DMS79 treated with DMSO at 0.1 percent for 48 hours (cell line): ENCODE measurements around the gene OR4D11.
"Not testable (repeated sequence)": the region's sequence is repeated elsewhere in the genome, so short reads cannot be mapped to it uniquely, and the experiment has no call there.

Experiments used
- DNase-seq: peaks from one replicate; lab custom pipeline; 2025; lab: John Stamatoyannopoulos, UW

Gene OR4D11

DNA sequence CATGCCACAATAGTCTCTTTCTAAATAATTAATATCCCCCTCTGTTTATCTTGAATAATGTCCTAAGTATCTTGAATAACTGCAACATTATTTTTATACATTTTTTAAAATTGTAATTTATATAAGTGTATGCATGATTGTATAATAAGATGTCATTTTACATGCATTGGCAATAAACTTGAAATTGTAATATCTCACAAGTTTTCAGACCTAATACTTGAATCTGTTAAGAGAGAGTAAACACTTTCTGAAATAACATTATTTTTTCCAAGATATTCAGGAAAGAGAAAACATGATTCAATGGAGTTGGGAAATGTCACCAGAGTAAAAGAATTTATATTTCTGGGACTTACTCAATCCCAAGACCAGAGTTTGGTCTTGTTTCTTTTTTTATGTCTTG is at the start of gene OR4D11:
TSS of gene OR4D11 (plus strand) at position 301 of the 400 bp plus-strand sequence. CDS start at position 301, 0 bp downstream.
- no peak for DNase-seq

DNA sequence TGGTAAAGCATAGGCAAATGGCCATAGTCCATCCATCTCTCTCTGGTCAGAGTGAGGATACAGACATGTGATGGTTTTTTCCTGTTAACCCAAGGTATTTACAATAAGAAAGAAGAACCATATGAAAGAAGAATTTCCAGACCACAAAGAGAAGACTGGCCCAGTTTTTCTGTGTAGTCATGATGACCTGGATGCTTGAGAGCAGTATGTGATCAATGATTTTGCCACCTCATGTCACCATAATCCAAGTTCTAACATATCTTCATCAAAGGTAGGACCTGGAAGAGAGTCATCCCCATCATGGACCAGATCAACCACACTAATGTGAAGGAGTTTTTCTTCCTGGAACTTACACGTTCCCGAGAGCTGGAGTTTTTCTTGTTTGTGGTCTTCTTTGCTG is 46.7 kb upstream of the OR4D11 start, which contains the start of gene OR4D6:
TSS of gene OR4D6 (plus strand) at position 301 of the 400 bp plus-strand sequence. CDS start at position 301, 0 bp downstream.
- DNase-seq = no peak

DNA sequence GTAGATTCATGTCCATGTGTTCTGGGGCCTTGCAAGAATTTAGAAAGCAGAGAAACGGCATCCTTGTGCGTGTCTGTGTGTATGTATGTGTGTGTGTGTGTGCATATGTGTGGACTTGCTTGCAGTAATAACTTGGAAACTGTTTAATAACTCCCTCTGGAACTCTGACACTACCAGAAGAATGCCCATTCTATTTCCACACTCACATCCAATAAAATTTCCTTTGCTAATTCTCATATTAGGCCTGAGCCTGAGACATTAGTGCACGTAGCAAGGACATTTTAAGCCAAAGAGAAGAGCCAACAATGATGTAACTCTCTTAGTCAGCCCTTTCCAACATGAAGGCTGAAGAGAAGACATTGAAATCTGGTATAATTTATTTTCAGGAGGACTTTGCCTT is 43.5 kb upstream of the OR4D11 start:
- DNase-seq = no peak

DNA sequence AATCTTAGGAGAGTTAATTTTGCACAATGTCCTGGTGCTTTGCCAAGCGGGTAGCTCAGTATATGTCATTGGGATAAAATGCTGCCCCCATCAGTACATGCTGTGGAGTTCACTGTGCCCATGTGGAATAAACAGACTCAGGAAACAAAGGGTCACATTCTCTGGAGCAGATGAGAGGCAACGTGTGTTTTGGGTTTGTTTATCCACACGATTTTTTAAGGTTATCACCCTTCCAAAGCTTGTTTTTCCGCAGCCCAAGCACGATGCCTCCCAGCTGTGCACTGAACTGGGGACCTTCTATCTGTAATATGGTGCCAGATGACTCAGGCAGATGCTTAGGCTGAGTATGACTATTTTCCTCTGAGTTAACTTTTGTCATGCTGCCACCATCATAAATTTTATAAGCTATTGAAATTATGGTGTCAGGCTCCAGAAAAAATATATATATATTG is 40.2 kb upstream of the OR4D11 start:
- no peak for DNase-seq

DNA sequence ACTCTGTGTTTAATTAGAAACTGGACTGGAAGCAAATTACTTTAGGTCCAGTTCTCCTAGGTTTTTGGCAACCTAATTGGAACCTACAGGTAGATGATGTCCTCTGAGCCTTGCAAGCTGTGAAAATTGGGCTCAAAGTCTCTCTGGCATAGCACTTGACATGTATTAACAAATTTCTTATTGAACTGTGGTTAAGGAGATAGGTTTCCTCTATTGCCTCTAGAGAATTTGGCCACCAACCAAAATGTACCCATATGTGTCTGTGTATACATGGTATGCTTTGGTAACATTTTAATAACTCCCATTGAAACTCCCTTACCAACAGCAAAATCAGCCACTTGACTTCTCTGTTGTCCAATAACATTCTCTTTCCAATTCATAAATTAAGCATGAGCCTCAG is 30.4 kb upstream of the OR4D11 start, which contains the start of gene OR4D10:
TSS of gene OR4D10 (plus strand) at position 301 of the 400 bp plus-strand sequence. CDS start 4,115 bp downstream, outside the sequence.
- no peak for DNase-seq

DNA sequence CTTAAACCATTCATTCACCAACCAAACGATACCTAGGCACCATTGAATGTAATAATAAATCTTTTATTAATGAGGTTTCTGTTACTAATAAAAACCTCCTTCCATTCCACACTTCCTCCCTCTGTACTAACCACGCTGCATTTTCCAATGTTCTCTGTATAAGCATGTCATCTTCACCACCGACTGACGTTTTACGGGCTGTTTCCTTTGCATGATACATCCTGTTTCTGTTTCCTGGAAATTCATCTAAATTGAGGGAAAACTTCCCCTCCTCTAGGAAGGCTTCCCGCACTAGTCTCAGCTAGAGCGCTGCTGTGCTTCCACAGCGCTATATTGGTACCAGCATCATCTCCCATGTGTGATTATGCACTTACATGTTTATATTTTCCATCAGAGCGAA is 28.2 kb upstream of the OR4D11 start:
- no peak for DNase-seq

DNA sequence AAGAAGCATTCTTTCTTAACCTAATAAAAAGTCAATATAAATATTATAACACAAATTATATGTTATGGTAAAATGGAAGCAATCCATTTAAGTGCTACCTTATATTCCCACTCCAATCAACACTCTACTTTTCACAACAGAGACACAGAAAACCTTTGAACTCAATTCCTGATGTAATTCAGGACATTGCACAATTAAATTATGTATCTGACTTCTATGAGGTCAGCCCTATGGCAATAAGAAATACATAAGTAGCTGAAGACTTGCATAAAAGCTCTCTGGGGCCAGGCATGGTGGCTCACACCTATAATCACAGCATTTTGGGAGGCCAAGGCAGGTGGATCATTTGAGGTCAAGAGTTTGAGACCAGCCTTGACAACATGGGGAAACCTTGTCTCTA is 23.5 kb upstream of the OR4D11 start:
- no peak for DNase-seq

DNA sequence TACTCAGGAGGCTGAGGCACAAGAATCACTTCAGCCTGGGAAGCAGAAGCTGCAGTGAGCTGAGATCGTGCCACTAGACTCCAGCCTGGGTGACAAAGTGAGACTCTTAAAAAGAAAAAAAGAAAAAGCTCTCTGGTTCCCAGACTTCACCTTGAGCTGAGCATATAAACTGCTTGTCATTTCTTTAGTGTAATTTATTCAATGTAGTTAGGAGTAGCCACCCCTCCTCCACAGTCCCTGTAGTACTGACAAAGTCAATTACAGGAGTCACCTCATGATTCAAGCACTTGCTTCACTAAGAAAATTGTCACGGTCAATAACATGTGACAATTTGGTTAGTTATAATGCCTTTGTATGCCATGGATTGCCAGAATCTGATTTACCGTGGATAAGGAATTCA is 23.0 kb upstream of the OR4D11 start:
- DNase-seq = no peak

DNA sequence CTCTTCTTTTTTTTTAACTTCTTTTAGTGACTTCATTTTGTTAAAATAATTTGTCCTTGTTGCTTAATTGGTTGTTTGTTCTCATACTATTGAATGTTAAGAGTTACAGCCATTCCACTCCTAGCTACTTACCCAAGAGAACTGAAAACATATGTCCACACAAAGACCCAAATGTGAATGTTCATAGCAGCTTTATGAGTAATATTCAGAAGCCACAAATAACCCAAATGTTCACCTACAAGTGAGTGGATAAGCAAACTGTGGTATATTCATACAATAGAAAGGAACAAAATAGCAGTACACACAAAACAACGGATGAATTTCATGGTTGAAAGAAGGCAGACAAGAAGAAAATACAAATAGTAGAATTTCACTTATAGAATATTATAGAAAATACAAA is 1.4 kb upstream of the OR4D11 start:
- DNase-seq = no peak

DNA sequence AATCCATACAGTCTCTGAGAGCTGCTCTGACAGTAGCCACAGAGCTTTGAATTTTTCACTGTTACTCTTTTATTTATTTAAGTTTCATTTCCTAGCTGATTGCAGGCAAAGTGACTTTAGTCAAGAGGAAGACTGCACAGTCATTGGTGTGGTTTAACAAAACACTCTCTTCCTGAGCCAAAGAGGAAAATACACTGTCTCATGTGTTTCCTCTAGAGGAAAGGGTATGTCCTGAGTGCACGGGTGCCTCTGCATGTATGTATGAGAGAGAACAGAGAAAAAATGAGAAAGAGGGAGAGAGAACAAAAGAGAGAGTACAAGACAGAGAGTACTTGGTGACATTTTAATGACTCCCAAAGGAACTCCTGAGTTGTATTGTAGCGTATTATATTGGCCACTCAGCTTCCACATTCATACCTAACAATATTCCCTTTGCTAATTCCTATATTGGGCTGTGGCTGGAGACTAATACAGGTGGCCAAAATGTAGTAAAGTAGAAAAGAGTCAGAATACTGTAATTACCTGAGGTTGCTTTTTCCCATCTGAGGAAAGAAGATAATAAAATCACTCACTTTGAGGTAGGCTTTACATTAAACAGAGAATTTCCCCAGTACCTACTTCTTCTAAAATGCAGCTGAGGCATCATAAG is 7.7 kb downstream of the OR4D11 start, which contains the start of gene OR4D9:
TSS of gene OR4D9 (plus strand) at position 599 of the 649 bp plus-strand sequence. CDS start 3,374 bp downstream, outside the sequence.
- no peak for DNase-seq

DNA sequence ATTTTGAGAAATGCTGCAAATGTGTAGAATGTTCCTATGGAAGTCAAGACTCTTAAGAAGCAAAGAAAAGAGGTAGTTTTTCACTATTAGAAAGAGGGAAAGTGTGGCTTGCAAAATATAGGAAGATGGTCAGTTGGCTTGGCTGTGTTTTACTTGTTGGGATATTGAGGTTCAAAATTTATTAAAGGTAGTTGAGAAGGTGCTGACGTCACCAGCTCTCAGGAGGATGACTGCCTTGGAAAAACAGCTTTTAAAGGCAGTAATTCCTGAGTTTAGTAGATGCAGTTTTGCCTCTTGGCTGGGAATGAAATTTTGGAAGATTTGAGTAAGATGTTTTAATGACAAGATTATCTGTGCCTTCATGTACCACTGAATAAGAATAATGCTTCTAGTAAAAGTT is 8.3 kb downstream of the OR4D11 start:
- no peak for DNase-seq

DNA sequence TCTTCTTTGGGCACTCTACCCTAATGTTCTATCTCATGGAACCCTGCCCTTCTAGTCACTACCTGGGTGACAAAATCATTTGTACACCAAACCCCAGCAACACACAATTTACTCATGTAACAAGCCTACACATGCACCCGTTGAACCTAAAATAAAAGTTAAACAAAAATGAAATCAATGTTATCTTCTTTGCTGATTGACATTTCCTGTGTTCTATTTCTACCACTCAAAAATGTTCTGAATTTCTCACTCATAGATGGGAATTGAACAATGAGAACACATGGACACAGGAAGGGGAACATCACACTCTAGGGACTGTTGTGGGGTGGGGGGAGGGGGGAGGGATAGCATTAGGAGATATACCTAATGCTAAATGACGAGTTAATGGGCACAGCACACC is 16.8 kb downstream of the OR4D11 start:
- not testable (repeated sequence) for DNase-seq

DNA sequence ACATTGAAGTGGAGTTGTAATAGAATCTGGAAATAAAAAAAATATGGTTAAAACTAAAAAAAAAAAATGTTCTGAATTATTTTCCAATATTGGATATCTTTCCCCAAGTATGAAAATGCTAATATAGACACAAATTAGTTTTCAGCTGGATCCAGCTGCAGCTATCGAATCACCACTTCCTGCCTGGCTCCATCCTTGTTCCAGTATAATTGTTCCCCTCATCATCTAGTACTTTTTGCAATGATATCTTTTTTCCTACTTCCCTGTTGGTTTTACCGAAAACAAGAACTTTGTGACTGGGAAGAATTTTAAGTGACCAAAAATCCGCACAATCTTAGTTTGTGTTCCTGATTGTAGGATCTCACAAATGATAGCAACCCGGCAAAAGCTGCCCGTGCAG is 17.4 kb downstream of the OR4D11 start:
- no peak for DNase-seq

DNA sequence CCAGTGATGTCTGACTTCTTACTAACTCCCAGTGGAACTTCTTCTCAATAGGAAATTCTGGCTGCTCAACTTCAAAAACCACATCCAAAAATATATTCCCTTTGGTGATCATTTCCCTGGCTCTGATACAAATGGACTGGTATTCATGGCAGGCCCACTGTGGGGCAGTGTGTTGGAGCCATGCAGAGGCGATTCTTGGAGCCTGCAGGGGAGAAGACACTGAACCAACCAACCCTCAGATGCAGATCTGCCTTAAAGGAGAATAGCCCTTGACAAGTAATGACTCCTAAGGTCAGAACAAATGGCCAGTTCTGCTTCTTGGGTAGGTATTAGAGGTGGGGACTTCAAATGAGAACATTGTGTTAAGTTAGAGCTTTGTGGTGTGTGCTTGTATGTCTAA is 20.2 kb downstream of the OR4D11 start:
- no peak for DNase-seq

DNA sequence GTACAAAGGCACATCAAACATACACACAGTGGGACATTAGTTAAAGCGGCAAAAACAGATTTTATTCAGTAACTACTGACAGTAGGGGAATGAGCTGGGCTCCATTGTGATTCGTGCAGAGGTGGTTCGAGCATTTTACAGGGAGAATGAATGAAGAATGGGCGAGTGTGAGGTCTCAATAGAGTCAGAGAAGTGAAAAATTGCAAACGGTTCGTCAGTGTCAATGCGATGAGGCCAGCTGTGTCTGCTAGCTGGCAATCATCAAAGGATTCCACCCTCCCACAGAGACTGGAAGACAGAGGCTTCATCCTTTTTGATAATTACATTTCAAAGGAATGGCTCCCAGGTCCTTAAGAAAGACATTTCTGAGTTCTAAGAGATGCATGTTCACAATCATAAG is 25.3 kb downstream of the OR4D11 start:
- DNase-seq = no peak

DNA sequence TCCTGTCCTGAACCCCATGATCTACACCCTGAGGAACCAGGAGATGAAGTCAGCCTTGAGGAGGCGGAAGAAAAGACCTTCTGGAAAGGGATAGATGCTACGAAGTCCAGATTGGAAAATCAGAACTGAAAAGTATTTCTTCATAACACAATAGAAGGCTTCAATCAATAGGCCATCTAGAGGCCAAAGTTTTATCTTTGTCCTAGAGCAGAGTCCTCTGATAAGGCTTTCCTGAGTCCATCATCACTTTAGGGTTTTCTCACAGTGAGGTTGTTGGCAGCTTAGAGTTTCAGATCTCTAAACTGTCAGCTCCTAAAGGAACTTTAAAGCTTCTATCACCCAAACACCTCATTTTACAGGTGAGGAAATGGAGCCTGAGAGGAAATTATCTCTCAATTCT is 29.2 kb downstream of the OR4D11 start:
- no peak for DNase-seq

DNA sequence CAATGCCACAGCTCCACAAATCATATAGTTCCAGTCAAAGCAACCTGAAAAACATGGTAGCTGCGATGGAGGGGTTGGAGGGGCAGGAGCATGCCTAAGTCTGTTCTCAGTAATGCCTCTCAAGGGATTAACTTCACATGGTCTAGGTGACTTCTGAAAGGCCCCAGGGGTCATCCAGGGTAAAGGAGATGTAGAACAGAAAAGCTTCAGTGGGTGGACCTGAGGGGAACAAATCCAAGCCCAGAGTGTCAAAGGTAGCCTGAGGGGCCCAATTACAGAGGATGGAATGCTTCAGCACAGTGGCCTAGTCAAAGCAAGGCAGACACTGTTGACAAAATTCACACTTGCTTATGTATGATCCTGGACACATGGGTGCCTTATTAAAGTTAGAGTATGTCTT is 31.3 kb downstream of the OR4D11 start:
- no peak for DNase-seq

DNA sequence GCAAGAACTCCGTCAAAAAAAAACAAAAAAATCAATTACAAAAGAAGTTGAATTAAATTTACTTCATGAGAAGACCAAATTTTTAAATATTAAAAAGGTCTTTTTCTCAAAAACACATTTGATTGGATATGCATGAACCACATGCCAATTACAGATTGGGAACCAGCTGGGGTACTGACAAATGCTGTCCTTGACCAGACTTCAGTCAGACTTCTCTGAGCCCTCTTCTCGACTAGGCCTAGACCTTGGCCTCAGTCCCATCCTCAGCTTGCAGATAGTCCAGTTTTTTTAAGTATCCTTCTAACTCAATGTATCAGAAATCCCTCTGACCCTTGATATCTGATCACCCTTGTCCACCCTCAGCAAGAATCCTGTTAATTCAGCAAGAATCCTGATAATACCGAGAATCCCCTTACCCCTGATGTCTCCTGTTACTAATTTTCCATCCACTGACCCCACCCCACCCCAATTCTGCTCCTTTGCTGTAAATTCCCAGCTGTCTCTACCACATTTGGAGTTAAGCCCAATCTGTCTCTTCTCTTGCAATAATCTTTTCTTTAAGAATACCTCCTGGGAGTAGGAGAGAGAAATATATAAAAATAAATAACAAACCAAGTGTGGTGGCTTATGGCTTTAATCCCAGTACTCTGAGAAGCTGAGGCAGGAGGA is 38.9 kb downstream of the OR4D11 start:
- DNase-seq = no peak

DNA sequence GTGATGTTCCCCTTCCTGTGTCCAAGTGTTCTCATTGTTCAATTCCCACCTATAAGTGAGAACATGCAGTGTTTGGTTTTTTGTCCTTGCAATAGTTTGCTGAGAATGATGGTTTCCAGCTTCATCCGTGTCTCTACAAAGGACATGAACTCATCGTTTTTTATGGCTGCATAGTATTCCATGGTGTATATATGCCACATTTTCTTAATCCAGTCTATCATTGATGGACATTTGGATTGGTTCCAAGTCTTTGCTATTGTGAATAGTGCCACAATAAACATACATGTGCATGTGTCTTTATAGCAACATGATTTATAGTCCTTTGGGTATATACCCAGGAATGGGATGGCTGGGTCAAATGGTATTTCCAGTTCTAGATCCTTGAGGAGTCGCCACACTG is 40.3 kb downstream of the OR4D11 start:
- DNase-seq = not testable (repeated sequence)

DNA sequence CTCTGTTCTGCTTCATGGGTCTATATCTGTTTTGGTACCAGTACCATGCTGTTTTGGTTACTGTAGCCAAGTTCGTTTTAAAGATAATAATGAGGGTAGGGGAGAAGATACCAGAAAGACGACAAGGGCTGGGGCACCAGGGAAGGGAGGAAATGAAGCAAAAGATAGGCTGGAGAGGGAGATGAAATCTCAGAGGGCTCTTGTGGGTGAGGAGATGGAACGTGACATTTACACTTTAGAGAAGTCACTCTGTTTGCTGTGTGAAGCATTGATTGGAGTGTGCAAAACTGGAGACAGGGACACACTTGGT is 41.4 kb downstream of the OR4D11 start:
- DNase-seq = no peak

DNA sequence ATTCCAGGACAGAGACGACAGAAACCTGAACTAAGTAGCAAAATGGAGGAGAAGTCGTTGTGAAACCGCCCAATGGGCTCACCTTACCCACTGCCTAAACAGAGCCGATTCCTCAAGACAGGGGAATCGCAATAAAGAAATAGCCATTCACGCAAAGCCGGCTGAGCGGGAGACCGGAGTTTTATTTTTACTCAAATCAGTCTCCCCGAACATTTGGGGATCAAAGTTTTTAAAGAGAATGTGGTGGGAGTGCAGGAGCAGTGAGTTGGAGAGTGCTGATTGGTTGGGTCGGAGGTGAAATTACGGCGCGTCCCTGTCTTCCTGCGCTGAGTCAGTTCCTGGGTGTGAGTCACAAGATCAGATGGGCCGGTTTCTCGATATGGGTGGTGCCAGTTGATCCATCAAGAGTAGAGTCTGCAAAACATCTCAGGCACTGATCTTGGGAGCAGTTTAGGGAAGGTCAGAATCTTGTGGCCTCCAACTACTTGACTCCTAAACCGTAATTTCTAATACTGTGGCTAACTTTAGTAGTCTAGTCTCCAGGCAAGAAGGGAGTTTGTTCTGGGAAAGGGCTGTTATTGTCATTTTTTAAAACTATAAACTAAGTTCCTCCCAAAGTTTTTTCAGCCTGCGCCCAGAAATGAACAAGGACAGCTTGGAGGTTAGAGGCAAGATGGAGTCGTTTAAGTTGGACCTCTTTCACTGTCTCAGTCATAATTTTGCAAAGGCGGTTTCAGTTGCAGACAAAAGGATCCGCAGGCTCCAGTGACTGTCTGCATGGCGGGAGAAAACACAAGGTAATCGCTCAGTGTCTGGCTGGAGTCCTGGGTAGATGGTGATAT is 42.0 kb downstream of the OR4D11 start:
- no peak for DNase-seq

DNA sequence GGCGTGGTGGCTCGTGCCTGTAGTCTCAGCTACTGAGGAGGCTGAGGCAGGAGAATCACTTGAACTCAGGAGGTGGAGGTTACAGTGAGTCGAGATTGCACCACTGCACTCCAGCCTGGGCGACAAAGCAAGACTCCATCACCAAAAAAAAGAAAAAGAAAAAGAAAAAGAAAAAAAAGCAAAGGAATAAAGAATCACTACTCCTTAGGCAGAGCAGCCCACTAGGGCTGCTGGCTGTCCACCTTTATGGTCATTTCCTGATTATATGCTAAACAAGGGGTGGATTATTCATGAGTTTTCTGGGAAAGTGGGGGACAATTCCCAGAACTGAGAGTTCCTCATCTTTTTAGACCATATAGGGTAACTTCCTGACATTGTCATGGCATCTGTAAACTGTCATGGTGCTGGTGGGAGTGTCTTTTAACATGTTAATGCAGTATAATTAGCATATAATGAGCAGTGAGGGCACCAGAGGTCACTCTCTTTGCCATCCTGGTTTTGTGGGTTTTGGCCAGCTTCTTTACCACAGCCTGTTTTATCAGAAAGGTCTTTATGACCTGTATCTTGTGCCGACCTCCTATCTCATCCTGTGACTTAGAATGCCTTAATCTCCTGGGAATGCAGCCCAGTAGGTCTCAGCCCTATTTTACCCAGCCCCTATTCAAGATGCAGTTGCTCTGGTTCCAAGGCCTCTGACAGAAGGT is 44.4 kb downstream of the OR4D11 start:
- not testable (repeated sequence) for DNase-seq
